H1 (cell line): Measurements from ENCODE around the gene PTPMT1. TPM values are rescaled to one million over a fixed set of nuclear protein-coding genes. Genes with fewer than 3 reads are reported as not detected.

Source experiments
- BRCA1 ChIP-seq: IDR thresholded peaks from 2 replicates; pipeline ENCODE4 v1.6.1; 2012; ENCODE audit warnings: low read depth, low read length, improper control_type of control experiment
- CHD1 ChIP-seq: IDR thresholded peaks from 2 replicates; pipeline ENCODE4 v1.6.1; 2012; ENCODE audit warnings: low read depth, low read length, improper control_type of control experiment
- CHD7 ChIP-seq: fragments of 300-600 bp; sonication (generic); IDR thresholded peaks from 2 replicates; pipeline ENCODE4 v1.7.1; 2012; ENCODE audit warnings: low read length, moderate library complexity, mild to moderate bottlenecking, inconsistent platforms; ENCODE audit not compliant: insufficient replicate concordance
- ZNF274 ChIP-seq: IDR thresholded peaks from 2 replicates; pipeline ENCODE4 v1.7.0; 2012; ENCODE audit warnings: low read length, borderline replicate concordance; ENCODE audit errors: extremely low read depth
- polyA plus RNA-seq, 7 experiments: library from polyadenylated mRNA; depleted of rRNA in 3 of 7; stranded (reverse) in 5 of 7; unstranded in 2 of 7; fragments of >200 nt in 5 of 7; fragments of 200-250 nt in 2 of 7; gene quantifications; 1 replicate in 5 of 7; 2 replicates in 1 of 7; 4 replicates in 1 of 7; pipeline versions ENCODE4 v1.2.1 to v1.2.3, GENCODE V29; 2011 to 2013; ENCODE audit warnings: missing spikeins in 2 of 7, mixed read lengths in 2 of 7
- total RNA-seq: library from RNA; stranded (reverse); fragmentation: NEBNext Ultra II Directional; extraction: Animal tissue kit (Norgen Biotek cat#: 25700); gene quantifications from 2 replicates; pipeline ENCODE4 v1.2.1, GENCODE V29; 2021
- TF ChIP-seq, protein P1 (sequence below), 3 experiments: IDR thresholded peaks; 1 replicate in 2 of 3; 2 replicates in 1 of 3; pipeline versions ENCODE4 v1.5.1 to v1.6.1; 2011; ENCODE audit warnings: low read length in 3 of 3, mild to moderate bottlenecking in 3 of 3, inconsistent platforms in 2 of 3, low read depth in 1 of 3, moderate library complexity in 1 of 3; ENCODE audit not compliant: insufficient read depth in 1 of 3; ENCODE audit errors: control extremely low read depth in 1 of 3

Gene PTPMT1
- total and polyA plus RNA-seq, 2 of the 8 experiments (the other 6 are each of a cell fraction or from before 2014, with no cell fraction given) = 44.8 to 105 TPM

DNA sequence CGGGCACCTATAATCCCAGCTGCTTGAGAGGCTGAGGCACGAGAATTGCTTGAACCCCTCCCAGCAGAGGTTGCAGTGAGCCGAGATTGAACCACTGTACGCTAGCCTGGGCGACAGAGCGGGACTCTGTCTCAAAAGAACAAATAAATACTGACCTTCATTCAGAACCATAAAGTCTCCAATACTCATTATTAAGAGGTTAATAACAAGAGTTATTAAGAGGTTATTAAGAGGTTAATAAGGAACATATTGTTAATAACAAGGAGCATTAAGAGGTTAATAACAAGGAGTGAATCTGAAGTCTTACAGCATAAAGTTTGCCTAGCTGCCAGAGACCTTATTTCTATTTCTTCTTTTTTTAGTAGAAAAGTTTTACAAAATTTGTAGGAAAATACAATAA is 20.1 kb upstream of the PTPMT1 start (continued):
- TF ChIP-seq, protein P1, sequence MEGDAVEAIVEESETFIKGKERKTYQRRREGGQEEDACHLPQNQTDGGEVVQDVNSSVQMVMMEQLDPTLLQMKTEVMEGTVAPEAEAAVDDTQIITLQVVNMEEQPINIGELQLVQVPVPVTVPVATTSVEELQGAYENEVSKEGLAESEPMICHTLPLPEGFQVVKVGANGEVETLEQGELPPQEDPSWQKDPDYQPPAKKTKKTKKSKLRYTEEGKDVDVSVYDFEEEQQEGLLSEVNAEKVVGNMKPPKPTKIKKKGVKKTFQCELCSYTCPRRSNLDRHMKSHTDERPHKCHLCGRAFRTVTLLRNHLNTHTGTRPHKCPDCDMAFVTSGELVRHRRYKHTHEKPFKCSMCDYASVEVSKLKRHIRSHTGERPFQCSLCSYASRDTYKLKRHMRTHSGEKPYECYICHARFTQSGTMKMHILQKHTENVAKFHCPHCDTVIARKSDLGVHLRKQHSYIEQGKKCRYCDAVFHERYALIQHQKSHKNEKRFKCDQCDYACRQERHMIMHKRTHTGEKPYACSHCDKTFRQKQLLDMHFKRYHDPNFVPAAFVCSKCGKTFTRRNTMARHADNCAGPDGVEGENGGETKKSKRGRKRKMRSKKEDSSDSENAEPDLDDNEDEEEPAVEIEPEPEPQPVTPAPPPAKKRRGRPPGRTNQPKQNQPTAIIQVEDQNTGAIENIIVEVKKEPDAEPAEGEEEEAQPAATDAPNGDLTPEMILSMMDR (IDR thresholded peaks at IDR 0.05; ENCODE audit: control extremely low read depth in 1 of 3, insufficient read depth in 1 of 3, low read depth in 1 of 3, low read length in 3 of 3) = no peak
- TF ChIP-seq CHD1 (no peak), ZNF274 (no peak), BRCA1 (no peak), CHD7 (no peak)
- TF ChIP-seq, all 59 proteins: peak for 0
